Esophagus squamous epithelium (tissue), 5 donors: ENCODE measurements around the gene METAP2. TPM values are rescaled to one million over a fixed set of nuclear protein-coding genes. Genes with fewer than 3 reads are reported as not detected.

Source experiments
- DNase-seq: peaks from one replicate; lab custom pipeline; 2025; lab: John Stamatoyannopoulos, UW
- H3K27ac ChIP-seq, 4 donors: fragments of 200-600 bp; sonication (generic); one replicate each; pipeline ENCODE4 v1.5.1; 2016 to 2019; ENCODE audit warnings: mild to moderate bottlenecking in 1 of 4
- H3K27me3 ChIP-seq, 4 donors: fragments of 200-600 bp; sonication (generic); 1 replicate in 3 of 4; 2 replicates in 1 of 4; pipeline versions ENCODE4 v1.5.1 to v1.6.0; 2017 to 2021; ENCODE audit warnings: antibody characterized with exemption in 1 of 4
- H3K36me3 ChIP-seq, 3 donors: fragments of 200-600 bp; sonication (generic); one replicate each; pipeline ENCODE4 v1.5.1; 2016 to 2019
- H3K4me1 ChIP-seq, 3 donors: fragments of 200-600 bp; sonication (generic); one replicate each; pipeline ENCODE4 v1.5.1; 2017 to 2019
- H3K4me3 ChIP-seq, 4 donors: fragments of 200-600 bp; sonication (generic); 1 replicate in 3 of 4; 2 replicates in 1 of 4; pipeline ENCODE4 v1.5.1; 2016 to 2019; ENCODE audit warnings: mild to moderate bottlenecking in 2 of 4, moderate library complexity in 1 of 4
- H3K9me3 ChIP-seq, 3 donors: fragments of 200-600 bp; sonication (generic); one replicate each; pipeline ENCODE4 v1.5.1; 2016 to 2019
- POLR2A ChIP-seq, 4 donors: fragments of 450-650 bp; IDR thresholded peaks; one replicate each; pipeline ENCODE4 v1.6.1; 2017; ENCODE audit warnings: antibody characterized with exemption in 4 of 4, mild to moderate bottlenecking in 4 of 4, moderate library complexity in 3 of 4
- WGBS, 2 donors: methylation state at CpG; one replicate each; pipeline ENCODE4 v1.1.5; 2018; 5-methylcytosine and 5-hydroxymethylcytosine counted together
- intact Hi-C: fragments of 100-400 bp; cut with DNase I; formaldehyde crosslinking; loops from one replicate; pipeline ENCODE4 v1.15.0; 2022
- total RNA-seq, 4 donors: library from RNA; depleted of rRNA; stranded (reverse); fragments of >200 nt; gene quantifications; one replicate each; pipeline ENCODE4 v1.1.0, GENCODE V29; 2016
- TF ChIP-seq, protein P1 (sequence below), 6 experiments: fragments of 450-650 bp in 4 of 6; fragments of 200-600 bp in 2 of 6; sonication (generic) in 2 of 6; IDR thresholded peaks; one replicate each; pipeline ENCODE4 v1.5.1; 2016 to 2019; ENCODE audit warnings: antibody characterized with exemption in 6 of 6, mild to moderate bottlenecking in 4 of 6, moderate library complexity in 4 of 6
- donor health status: DM: yes; HTN: yes; CAD: no.

METAP2 gene
- total RNA-seq, 4 donors from 2014 or later = 52.1 to 83.1 (median 62.1) TPM

DNA sequence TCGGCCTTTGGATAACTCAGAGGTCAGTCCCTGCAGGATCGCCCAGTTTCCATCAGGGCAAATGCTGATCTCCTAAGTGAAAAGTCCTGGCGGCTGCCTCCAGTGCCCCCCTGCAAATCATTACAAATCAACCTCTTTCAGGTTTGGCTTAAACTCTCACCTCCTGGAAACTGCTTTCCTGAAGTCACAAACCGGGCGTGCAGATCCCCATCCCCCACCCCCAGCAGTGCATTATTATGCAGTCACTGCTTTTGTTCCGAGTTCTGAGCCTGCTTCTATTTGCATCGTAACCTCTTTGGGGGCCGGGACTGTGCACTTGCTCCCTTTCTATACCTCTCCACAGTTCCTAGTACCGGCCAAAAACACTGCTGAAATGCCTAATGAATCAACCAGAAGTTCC is 77.4 kb downstream of the METAP2 start, which contains the start of gene USP44:
Gene USP44 (minus strand): TSS at position 172 of the 400 bp plus-strand sequence. CDS start 17,220 bp downstream, outside the sequence.
- intact Hi-C loops = no loop called here
- 51 to 72% methylated on average over 6 to 7 of the region's 9 CpGs for WGBS, 2 donors

DNA sequence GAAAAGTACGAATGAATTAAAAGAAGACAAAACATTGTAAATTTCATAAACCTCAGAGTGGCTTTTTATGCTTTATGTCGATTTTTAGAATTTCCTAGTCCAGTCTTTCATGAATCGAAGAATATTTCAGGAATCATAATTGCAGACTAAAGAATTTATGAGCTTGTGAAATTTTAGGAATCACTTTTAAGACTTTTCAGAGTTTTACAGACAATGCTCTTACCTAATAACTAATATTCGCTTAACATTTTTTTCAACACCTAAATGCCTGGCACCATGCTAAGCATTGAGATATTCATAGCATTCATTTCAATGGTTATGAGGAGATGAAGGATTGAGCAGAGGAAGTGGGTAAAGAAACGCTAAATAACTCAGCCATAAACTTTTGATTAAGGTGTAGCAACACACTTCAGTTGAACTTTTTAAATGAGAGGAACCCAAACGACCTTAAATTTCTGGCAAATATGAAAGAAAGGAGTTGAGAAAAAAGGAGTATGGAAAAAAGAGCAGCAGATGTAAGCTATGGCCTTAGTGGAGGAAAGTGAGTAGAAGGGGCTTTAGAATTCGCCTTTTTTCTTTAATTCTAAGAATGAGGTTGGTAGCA is 78.1 kb downstream of the METAP2 start:
- Histone ChIP-seq H3K27ac (no peak overlapping the region), H3K9me3 (peaks cover 0 to 9% (median 3%) of the 10 kb centered on the region in 3 donors), H3K4me3 (no peak overlapping the region), H3K36me3 (no peaks in the 10 kb centered on the region), H3K27me3 (peaks cover 0 to 26% (median 2%) of the 10 kb centered on the region in 4 donors), H3K4me1 (peaks cover 0 to 17% (median 0%) of the 10 kb centered on the region in 3 donors)
- WGBS, 2 donors = 60 to 64% methylated on average over 7 of the region's 7 CpGs
- DNase-seq = no peak
- TF ChIP-seq, protein P1, sequence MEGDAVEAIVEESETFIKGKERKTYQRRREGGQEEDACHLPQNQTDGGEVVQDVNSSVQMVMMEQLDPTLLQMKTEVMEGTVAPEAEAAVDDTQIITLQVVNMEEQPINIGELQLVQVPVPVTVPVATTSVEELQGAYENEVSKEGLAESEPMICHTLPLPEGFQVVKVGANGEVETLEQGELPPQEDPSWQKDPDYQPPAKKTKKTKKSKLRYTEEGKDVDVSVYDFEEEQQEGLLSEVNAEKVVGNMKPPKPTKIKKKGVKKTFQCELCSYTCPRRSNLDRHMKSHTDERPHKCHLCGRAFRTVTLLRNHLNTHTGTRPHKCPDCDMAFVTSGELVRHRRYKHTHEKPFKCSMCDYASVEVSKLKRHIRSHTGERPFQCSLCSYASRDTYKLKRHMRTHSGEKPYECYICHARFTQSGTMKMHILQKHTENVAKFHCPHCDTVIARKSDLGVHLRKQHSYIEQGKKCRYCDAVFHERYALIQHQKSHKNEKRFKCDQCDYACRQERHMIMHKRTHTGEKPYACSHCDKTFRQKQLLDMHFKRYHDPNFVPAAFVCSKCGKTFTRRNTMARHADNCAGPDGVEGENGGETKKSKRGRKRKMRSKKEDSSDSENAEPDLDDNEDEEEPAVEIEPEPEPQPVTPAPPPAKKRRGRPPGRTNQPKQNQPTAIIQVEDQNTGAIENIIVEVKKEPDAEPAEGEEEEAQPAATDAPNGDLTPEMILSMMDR (IDR thresholded peaks at IDR 0.05) = no peak
- TF ChIP-seq POLR2A (IDR thresholded peaks at IDR 0.05) = no peak
- intact Hi-C loops = no loop called here

More for the DNA sequence above, 77.4 kb downstream of the METAP2 start, which contains the start of gene USP44:
- no peak within 1 kb of the TSS for H3K27ac ChIP-seq
- H3K36me3 ChIP-seq = no peaks in the 10 kb centered on the region
- no peak for DNase-seq
- peaks cover 0 to 9% (median 3%) of the 10 kb centered on the region in 3 donors for H3K9me3 ChIP-seq
- no peak for TF ChIP-seq POLR2A (IDR thresholded peaks at IDR 0.05)
- TF ChIP-seq, protein P1 (IDR thresholded peaks at IDR 0.05) = no peak
- no peak within 1 kb of the TSS for H3K4me3 ChIP-seq
- peaks cover 0 to 26% (median 2%) of the 10 kb centered on the region in 4 donors for H3K27me3 ChIP-seq
- peaks cover 0 to 17% (median 0%) of the 10 kb centered on the region in 3 donors for H3K4me1 ChIP-seq

DNA sequence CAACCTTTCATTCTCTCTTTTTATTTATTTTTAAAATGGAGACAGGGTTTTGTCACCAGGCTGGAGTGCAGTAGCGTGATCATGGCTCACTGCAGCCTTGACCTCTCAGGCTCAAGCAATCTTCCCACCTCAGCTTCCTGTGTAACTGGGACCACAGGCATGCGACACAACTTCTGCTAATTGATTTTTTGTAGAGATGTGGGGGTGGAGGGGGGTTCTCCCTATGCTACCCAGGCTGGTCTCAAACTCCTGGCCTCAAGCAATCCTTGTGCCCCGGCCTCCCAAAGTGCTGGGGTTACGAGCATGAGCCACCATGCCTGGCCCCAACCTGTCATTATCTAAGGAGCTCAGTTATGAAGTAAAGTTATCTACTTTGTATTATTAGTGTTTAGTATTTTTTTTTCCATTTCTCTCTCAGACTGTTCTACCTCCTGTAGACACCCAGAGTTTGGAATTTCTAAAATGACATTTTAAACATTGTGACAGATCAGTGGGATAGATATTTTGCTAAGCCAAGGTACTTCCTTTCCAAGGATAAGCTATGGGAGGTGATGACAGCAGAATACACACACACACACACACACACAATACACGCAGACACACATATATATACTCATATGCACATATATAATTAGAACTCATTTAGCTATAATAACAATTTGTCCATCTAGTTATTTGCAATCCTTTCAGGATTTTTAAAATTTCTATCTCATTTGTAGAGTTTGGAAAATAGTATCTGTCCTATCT is 79.4 kb downstream of the METAP2 start:
- 75 to 92% methylated on average over 5 of the region's 5 CpGs for whole genome bisulfite sequencing, 2 donors
- TF ChIP-seq, protein P1 (IDR thresholded peaks at IDR 0.05) = no peak
- no peak for TF ChIP-seq POLR2A (IDR thresholded peaks at IDR 0.05)
- Histone ChIP-seq H3K36me3 (no peaks in the 10 kb centered on the region), H3K9me3 (peaks cover 0 to 9% (median 3%) of the 10 kb centered on the region in 3 donors), H3K27me3 (peaks cover 0 to 15% (median 2%) of the 10 kb centered on the region in 4 donors), H3K4me1 (peaks cover 0 to 9% (median 0%) of the 10 kb centered on the region in 3 donors), H3K4me3 (no peak overlapping the region), H3K27ac (no peak overlapping the region)
- intact Hi-C loops = no loop called here
- no peak for DNase-seq

DNA sequence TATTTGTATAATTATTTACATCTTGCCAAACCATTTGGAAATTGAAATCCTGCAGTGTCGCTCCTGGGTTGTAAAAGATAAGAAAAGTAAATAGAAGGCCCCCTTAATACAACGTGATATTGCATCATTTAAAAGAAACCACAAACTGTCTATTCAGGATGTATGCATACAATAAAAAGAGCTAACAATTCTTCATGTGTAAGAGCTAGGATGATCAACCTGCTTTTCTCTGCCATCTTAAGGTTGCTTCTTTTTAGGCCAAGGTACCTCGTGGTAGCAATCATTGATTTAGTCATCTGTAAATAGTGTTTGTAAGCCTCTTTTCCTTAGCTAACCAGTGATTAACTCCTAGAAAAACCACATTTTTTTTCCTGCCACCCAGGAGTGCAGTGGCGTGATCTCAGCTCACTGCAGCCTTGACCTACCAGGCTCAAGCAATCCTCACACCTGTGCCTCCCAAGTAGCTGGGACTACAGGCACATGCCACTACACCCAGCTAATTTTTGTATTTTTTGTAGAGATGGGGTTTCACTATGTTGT is 80.7 kb downstream of the METAP2 start:
- H3K9me3 ChIP-seq = peaks cover 0 to 2% (median 0%) of the 10 kb centered on the region in 3 donors
- no peaks in the 10 kb centered on the region for H3K4me1 ChIP-seq
- H3K27me3 ChIP-seq = peaks cover 0 to 3% (median 0%) of the 10 kb centered on the region in 4 donors
- TF ChIP-seq, protein P1 (IDR thresholded peaks at IDR 0.05) = no peak
- no peak for TF ChIP-seq POLR2A (IDR thresholded peaks at IDR 0.05)
- DNase-seq = no peak
- WGBS, 2 donors = 27 to 40% methylated on average over 4 of the region's 4 CpGs
- no peak overlapping the region for H3K4me3 ChIP-seq
- no peaks in the 10 kb centered on the region for H3K36me3 ChIP-seq
- intact Hi-C loops = no loop called here
- H3K27ac ChIP-seq = no peak overlapping the region
